GM12878 (cell line): ENCODE data around the gene OR2B2. TPM values are rescaled to one million over a fixed set of nuclear protein-coding genes. Genes with fewer than 3 reads are reported as not detected.
A peak's percentile ranks its signal among the peaks of the same experiment; 100 is the strongest.

Source experiments
- ASH2L ChIP-seq: fragments of 300-600, 200-600 bp; sonication (generic); IDR thresholded peaks from 2 replicates; pipeline ENCODE4 v1.6.1; 2017; ENCODE audit warnings: low read depth, mild to moderate bottlenecking, borderline replicate concordance
- CUX1 ChIP-seq: IDR thresholded peaks from 2 replicates; pipeline ENCODE4 v1.6.1; 2012; ENCODE audit warnings: improper control_type of control experiment, low read depth, low read length; ENCODE audit not compliant: insufficient replicate concordance
- ESRRA ChIP-seq: IDR thresholded peaks from 2 replicates; pipeline ENCODE4 v1.6.1; 2012; ENCODE audit warnings: mild to moderate bottlenecking, low read length, improper control_type of control experiment
- GABPA ChIP-seq: IDR thresholded peaks from 2 replicates; pipeline ENCODE4 v1.6.1; 2014; ENCODE audit warnings: antibody characterized with exemption, low read depth, mild to moderate bottlenecking, inconsistent platforms
- IKZF2 ChIP-seq, 2 experiments: fragments of 450-650 bp; IDR thresholded peaks; 2 replicates each; pipeline ENCODE4 v1.6.1; 2017; ENCODE audit warnings: mild to moderate bottlenecking in 2 of 2, moderate library complexity in 2 of 2
- IRF4 ChIP-seq: IDR thresholded peaks from 2 replicates; pipeline ENCODE4 v1.6.1; 2011; ENCODE audit warnings: low read depth, low read length
- MYB ChIP-seq: fragments of 150-350 bp; IDR thresholded peaks from 2 replicates; pipeline ENCODE4 v1.6.1; 2014; ENCODE audit warnings: mild to moderate bottlenecking, low read depth, low read length, borderline replicate concordance
- MYC ChIP-seq: IDR thresholded peaks from 2 replicates; pipeline ENCODE4 v1.6.1; 2011; ENCODE audit warnings: mild to moderate bottlenecking, low read length, moderate library complexity, inconsistent platforms; ENCODE audit not compliant: insufficient read depth, insufficient replicate concordance, insufficient read length, severe bottlenecking
- NFYB ChIP-seq: IDR thresholded peaks from 2 replicates; pipeline ENCODE4 v1.6.1; 2011; ENCODE audit warnings: low read depth, mild to moderate bottlenecking, low read length, improper control_type of control experiment, moderate library complexity; ENCODE audit not compliant: insufficient read depth
- NR2C2 ChIP-seq: IDR thresholded peaks from 2 replicates; pipeline ENCODE4 v1.6.1; 2011; ENCODE audit warnings: borderline replicate concordance, low read depth; ENCODE audit not compliant: control insufficient read depth, insufficient read length
- PAX8 ChIP-seq: fragments of 450-650 bp; IDR thresholded peaks from 2 replicates; pipeline ENCODE4 v1.6.1; 2017; ENCODE audit warnings: mild to moderate bottlenecking, moderate library complexity
- RBBP5 ChIP-seq: fragments of 200-600 bp; sonication (generic); conservative IDR thresholded peaks from 2 replicates; pipeline ENCODE4 v1.6.1; 2016
- SIX5 ChIP-seq: IDR thresholded peaks from 2 replicates; pipeline ENCODE4 v1.6.1; 2011; ENCODE audit warnings: mild to moderate bottlenecking, low read depth, low read length, moderate library complexity; ENCODE audit not compliant: severe bottlenecking
- SKIL ChIP-seq: fragments of 450-650 bp; IDR thresholded peaks from 2 replicates; pipeline ENCODE4 v1.6.1; 2017; ENCODE audit warnings: mild to moderate bottlenecking, low read depth, inconsistent platforms; ENCODE audit not compliant: poor library complexity, severe bottlenecking
- SP1 ChIP-seq: IDR thresholded peaks from one replicate; pipeline ENCODE4 v1.6.1; 2011; ENCODE audit warnings: low read depth, low read length
- SRF ChIP-seq, 2 experiments: IDR thresholded peaks; 2 replicates each; pipeline ENCODE4 v1.6.1; 2011; ENCODE audit warnings: low read depth in 2 of 2, low read length in 2 of 2, mild to moderate bottlenecking in 1 of 2, moderate library complexity in 1 of 2
- SUPT20H ChIP-seq: IDR thresholded peaks from 2 replicates; pipeline ENCODE4 v1.6.1; 2011; ENCODE audit warnings: low read depth, mild to moderate bottlenecking, low read length, moderate library complexity, borderline replicate concordance; ENCODE audit not compliant: control insufficient read depth
- TAF1 ChIP-seq: IDR thresholded peaks from 2 replicates; pipeline ENCODE4 v1.6.1; 2011; ENCODE audit warnings: mild to moderate bottlenecking, low read depth, low read length, borderline replicate concordance
- ZBTB11 ChIP-seq: fragments of 450-650 bp; formaldehyde crosslinking; IDR thresholded peaks from 2 replicates; pipeline ENCODE4 v1.5.0; 2022; ENCODE audit warnings: mild to moderate bottlenecking, missing genetic modification characterization
- polyA plus RNA-seq, 11 experiments: library from polyadenylated mRNA; depleted of rRNA in 4 of 11; unstranded in 6 of 11; stranded (reverse) in 5 of 11; fragments of >200 nt; fragmentation: Nextera tagmentation in 4 of 11; fragmentation: Illumina TruSeq in 1 of 11; extraction: Ambion mirVana in 4 of 11; extraction: Trizol in 1 of 11; gene quantifications; 1 replicate in 1 of 11; 2 replicates in 10 of 11; pipeline versions ENCODE4 v1.2.1 to v1.2.3, GENCODE V29; 2011 to 2016; ENCODE audit warnings: inconsistent platforms in 2 of 11, missing spikeins in 2 of 11, low read depth in 1 of 11
- total RNA-seq, 4 experiments: library from RNA; depleted of rRNA in 3 of 4; stranded (reverse); fragments of >200 nt in 3 of 4; fragmentation: Illumina TruSeq in 1 of 4; extraction: Trizol in 1 of 4; gene quantifications; 2 replicates each; pipeline versions ENCODE4 v1.2.1 to v1.2.3, GENCODE V29; 2013 to 2021

OR2B2 gene
- total and polyA plus RNA-seq, 10 of the 15 experiments (the other 5 are each of a cell fraction or from before 2014, with no cell fraction given), result not detected

- TF ChIP-seq TAF1 (peak; percentile 99), SP1 (peak; percentile 88), MYB (no peak), ESRRA (no peak), ZBTB11 (no peak), SRF (IDR thresholded peaks at IDR 0.05; ENCODE audit: low read depth in 2 of 2, low read length in 2 of 2) (no peak), NR2C2 (no peak), IKZF2 (IDR thresholded peaks at IDR 0.05) (no peak; a peak in 1 of 4 replicates), SKIL (peak; percentile 60), IRF4 (peak; percentile 42; the same call in 1 of the 2 replicates), CUX1 (no peak), MYC (no peak), NFYB (peak; percentile 87), GABPA (no peak), SIX5 (no peak), RBBP5 (no peak), ASH2L (0 out of 2 replicates have a peak, but pooled peaks have one; percentile 42), SUPT20H (no peak), PAX8 (no peak)
Observed at GRCh38 chr6:27893059-27893835, 18.9 kb downstream of the OR2B2 start (continued).
